Inferior parietal cortex (tissue), 1 donor: ENCODE data around the gene AKTIP.
"Not testable (repeated sequence)": the region's sequence is repeated elsewhere in the genome, so short reads cannot be mapped to it uniquely, and the experiment has no call there.

Experiments used
- DNase-seq: peaks from one replicate; pipeline ENCODE4 v3.0.0-alpha.2; 2016; ENCODE audit errors: extremely low spot score

The AKTIP gene

GRCh38 chr16:53502331-53503269 is at the start of gene AKTIP:
Gene AKTIP (minus strand): TSS chr16:53503209. CDS start chr16:53500259, 2,950 bp downstream.
- peak; percentile 42 for DNase-seq

DNA sequence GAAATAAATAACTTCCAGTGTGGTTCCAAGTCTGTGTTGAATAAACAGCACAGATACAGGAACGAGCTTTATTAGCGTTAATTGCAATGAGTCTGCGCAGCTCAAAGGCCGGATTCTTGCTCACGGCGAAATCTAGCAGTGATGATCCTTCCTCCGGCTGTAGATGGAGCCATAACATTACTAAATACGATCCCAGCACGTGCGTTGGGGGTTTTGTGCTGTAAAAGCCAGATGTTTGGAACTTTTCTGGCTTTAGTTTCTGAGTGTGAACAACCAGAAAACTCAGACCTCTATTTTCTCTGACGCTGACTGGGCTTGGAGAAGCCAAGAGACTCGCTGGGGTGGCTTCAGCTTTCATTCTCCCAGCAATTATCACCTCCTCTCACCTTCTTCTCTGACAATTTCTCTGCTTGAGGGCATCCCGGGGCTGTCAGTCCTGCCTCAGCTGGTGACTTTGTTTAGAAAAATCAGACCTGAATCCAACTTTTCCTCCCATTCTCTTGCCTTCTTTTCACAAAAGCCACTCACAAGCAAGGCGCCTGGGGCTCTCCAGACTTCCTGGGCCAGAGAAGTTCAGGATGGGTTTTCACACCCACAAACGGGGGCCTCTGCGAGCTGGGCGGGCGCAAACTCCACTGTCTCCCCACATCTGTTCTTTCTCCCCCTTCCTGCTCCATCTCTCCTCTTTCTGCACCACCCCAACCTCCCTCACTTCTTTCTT is 47.1 kb upstream of the AKTIP start:
- peak; percentile 82 for DNase-seq

DNA sequence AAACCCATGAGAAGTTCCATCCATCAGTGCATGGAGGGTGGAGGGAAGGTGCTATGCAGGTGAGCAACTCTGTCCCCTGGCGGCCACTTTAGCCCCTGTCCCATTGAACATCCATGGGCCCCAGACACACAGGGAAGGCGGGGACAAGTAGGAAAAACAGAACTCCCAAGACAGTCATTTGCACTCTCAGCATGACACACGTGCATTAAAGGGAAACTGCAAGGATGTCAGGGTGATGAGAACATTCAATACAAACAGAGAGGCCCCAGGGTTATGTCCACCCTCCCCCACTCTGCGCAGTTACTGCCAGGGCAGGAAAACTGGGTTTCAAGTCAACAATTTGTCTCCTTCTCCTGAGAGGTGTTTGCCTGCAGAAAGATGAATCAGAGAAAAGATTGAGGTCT is 44.0 kb upstream of the AKTIP start:
- DNase-seq: no peak

DNA sequence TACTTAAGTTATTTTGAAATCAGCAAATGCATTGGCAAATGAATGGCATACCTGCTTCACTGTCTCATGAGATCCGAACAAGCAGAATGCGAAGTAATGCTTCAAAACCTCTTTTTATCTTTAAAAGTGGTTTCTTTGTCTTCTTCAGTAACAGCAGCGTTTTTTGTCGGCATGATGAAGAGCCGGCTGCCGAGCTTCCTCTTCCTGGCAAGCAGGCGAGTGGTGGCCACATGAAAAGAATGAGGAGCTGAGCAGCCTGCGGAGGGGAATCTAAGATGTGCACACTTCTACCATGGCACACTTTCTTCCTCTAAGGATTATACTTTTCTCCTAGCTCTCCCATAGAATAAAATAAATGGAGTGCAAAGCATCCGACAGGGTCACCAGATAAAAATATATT is 42.4 kb upstream of the AKTIP start:
- DNase-seq: no peak

DNA sequence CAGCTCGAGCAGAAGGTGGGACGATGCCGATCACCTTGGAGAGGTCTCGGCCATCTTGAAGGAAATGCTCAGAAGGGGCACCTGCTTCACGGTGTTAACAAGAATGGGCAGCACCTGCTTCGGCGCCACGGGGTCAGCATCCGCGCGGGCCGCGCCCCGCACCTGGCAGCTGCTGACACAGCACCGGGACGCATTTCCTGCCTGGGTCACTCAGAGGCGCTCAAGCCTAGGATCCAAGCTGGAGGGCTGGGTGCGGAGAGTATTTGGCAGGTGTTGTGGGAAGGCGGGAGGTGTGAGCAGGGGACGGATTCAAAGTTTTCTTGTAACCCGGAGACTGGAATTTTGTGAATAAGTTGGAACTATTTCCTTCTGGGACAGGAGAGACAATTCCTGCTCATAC is 39.3 kb upstream of the AKTIP start:
- no peak for DNase-seq

DNA sequence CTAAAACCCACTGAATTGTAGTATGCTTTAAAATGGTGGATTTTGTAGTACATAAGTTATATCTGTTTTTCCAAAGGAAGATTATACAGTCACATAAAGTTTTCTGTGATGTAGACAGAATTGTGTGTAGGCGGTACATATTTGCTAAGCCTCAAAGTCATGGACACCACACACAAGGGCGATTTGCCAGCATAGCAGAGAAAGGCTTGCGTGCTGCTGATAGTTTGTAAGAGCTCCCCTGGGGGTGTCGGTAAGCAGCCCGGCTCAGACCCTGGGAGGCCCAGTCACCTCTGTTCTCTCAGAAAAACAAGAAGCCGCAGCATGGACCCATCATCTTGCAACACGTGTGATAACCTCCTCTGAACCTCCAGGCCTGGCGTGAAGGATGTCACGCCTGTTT is 38.3 kb upstream of the AKTIP start:
- DNase-seq: no peak

GRCh38 chr16:53539759-53540718 is 37.0 kb upstream of the AKTIP start:
- not testable (repeated sequence) for DNase-seq

GRCh38 chr16:53539346-53539745 is 36.3 kb upstream of the AKTIP start:
- DNase-seq: not testable (repeated sequence)

DNA sequence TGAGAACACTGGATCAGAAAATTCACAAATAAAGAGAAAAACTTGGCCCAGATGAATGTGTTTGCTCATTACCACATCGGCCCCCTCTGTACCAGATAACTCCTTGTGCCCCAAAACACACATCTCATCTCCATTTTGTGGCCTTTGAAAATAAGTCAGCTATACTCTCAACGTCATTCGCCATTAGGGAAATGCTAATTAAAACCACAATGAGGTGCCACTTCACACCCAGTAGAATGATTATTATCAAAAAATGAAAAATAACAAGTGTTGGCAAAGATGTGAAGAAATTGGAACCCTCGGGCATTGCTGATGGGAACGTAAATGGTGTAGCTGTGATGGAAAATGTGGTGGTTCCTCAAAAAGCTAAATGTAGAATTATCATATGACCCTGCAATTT is 34.6 kb upstream of the AKTIP start:
- no peak for DNase-seq

- DNase-seq: no peak
Measured at GRCh38 chr16:53534206-53534605, 31.2 kb upstream of the AKTIP start.

DNA sequence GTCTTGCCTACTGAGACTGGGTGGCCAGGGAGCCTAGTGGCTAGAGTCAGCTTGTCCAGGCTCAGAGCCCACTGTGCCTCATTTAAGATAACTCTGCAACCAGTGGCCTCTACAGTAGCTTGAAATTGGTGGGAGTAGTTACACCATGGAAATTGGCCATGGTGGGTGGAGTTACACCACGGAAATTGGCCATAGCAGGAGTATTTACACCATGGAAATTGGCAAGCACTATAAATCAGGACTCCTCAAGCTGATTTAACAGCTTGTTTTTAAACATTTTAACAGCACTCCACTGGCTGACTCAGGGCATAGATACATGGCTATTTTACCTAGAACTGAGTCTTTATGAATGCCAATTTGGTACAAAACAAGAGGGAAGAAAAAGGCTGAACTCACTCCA is 27.7 kb upstream of the AKTIP start:
- no peak for DNase-seq

DNA sequence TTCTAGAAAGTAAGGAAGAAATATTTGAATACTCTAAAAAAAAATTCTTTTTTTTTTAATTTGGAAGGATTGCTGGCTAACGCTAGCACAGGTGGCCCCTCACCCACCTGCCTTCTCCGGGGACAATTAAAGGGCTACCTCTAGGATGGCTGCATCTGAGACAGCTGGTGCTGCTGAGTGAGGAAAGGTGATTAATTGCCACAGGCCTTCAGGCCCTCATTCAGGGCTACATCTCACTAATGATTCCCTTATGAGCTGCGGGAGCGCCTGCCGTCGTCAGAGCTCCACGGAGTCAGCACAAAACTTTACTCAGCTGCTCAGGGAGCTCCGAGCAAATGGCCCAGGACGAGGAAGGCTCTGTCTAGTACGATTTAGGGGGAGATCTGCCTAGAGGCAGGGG is 27.0 kb upstream of the AKTIP start:
- no peak for DNase-seq

GRCh38 chr16:53529513-53529912 is 26.5 kb upstream of the AKTIP start:
- no peak for DNase-seq

DNA sequence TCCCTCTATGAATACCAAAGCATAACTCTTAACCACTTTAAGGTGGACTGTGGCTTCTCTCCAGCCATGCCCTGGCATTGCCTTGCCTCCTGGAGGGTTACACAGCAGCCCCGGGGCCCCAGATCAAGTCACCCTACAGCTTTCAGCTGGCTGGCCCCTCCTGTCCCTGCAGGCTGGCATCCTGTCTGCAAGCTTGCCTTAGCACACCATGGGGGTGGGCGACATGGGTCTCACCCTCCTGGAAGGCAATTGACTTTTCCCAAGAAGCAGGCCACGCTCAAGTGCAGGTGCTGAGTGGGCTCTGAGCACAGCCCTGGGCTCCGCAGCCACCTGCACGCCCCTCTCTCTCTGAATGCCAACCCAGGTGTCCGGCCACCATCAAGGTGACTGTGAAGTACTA is 25.8 kb upstream of the AKTIP start:
- DNase-seq: no peak

DNA sequence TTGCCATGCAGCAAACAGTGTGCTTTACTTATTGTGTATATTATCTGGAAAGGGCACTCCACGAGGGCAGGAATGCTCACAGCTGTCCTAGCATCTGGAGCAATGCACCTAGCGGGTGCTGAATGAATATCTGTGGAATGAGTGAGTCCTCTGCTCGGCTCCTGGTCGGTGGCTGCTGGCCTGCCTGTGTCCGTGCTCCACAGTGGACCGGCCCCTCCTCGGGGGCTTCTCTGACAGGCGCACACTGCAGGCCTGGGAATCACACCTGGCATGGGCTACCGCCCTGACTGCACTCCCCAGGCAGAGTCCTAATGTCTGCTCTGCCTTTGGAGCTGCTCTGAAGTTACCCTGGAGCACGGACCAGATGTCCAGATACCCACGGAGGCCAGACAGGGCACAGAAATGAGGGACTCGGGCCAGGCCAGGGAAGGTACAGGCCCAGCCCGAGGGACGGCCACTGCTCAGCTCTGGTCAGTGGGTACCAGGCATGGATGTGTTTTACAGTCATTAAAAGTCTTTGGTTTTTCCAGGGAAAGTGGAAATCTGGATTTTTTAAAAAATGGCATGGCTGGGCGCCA is 21.1 kb upstream of the AKTIP start:
- no peak for DNase-seq

- DNase-seq: no peak
Measured at GRCh38 chr16:53523126-53523804, 20.3 kb upstream of the AKTIP start.

- no peak for DNase-seq
Measured at GRCh38 chr16:53519417-53520091, 16.5 kb upstream of the AKTIP start.

DNA sequence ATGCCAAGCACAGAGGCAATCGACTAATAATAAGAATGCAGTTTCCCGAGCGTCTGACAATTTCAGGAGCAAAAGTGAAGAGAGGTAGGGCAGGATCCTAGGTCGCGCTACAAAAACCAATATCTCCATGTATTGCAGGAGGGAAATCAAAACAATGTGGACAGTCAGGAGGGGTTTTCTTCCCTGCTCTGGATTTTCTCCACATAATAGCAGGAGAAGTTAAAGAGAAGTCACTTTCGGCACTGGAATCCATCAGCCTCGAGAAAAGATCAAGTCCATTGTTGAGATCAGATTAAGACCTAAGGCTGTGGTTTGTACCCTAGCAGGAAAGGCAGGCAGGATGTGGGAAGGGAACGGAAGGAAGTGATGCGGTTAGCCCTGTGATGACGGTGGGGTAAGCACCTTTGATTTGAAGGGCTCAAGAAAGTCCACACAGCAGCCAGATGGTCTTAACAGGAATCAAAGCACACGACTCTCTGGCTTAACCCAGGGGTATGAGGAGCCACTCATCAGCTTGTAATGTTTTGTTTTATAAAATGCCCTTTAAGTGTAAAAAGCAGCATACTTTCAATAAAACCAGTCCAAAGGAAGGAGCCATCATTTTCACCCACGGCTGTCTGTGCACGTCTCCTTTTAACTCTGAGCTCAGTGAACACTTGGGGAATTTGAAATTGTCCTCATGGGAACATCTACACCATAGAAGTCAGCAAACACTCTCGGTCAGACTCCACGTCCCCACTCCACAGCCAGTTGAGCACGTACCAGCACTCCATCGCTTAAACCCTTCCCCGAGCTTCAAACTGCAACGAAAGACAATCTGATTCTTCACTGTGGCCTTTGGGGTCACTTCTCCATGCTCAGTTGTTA is 15.8 kb upstream of the AKTIP start:
- DNase-seq: no peak

DNA sequence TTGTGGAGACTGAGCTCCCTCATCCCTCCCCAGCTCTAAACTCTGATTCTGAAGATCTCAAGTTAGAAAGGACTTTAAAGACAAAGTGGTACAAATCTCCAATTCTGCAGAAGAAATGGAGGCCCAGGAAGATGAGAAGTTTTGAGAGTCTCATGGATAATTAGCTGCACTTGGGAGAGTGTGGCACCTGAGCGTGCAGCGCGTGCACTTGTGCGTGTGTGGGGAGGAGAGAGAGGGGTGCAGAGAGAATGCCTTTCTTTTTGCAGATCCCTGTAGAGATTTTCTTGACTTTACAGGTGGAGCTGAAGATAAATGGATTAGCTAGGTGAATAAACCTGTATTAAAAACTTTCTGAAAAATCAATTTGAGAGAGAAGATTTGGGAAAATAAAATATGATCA is 14.8 kb upstream of the AKTIP start:
- no peak for DNase-seq
